Measurements from ENCODE around the gene SORCS2. TPM values are rescaled to one million over a fixed set of nuclear protein-coding genes. Genes with fewer than 3 reads are reported as not detected.

Gene SORCS2
- total RNA-seq, 1 experiment from 2014 or later, result 0.15 TPM

DNA sequence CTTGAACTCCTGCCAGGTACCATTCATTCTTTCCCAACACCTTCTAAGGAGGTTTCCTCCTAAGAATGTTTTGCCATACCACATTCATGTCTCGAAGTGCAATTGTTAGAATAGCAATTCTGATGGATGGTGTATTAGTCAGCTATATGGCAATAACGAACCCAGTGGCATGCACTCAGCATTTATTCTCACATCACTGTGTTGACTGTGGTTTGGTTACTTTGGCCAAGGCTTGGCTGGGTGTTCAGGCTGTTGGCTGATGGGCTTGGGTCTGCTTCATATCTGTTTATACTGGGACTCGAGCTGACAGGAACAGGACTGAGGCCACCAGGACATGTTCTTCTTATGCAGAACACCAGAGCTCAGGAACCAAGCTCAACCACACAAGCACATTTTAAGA is 210.7 kb downstream of the SORCS2 start:
- DNase-seq (ENCODE audit: low read depth, low spot score) (no peak), ATAC-seq (no peak)
- in situ Hi-C loops (cut with HindIII; ENCODE audit: low pct_unique_long_range_greater_than_20kb, low sequenced_read_pairs), result no loop called here
- Histone ChIP-seq H3K27ac (ENCODE audit: low read length) (no peak overlapping the region), H3K9me3 (ENCODE audit: control insufficient read depth, insufficient read depth, low read depth, low read length) (no peaks in the 10 kb centered on the region), H3K27me3 (ENCODE audit: control insufficient read depth, insufficient read depth, low read length) (0 out of 2 replicates have a peak, but pooled peaks cover 2% of the 10 kb centered on the region), H3K4me1 (ENCODE audit: control insufficient read depth, insufficient read depth, low read length) (no peaks in the 10 kb centered on the region), H3K36me3 (ENCODE audit: control insufficient read depth, insufficient read depth, low read length) (no peaks in the 10 kb centered on the region), H3K4me3 (ENCODE audit: low read depth in 2 of 2, low read length in 2 of 2) (no peak overlapping the region)
- TF ChIP-seq SIN3A (IDR thresholded peaks at IDR 0.05; ENCODE audit: borderline replicate concordance, insufficient read depth, low read depth, low read length) (no peak), POLR2AphosphoS5 (IDR thresholded peaks at IDR 0.05; ENCODE audit: low read depth, low read length) (no peak), TCF7L2 (IDR thresholded peaks at IDR 0.05; ENCODE audit: low read depth, low read length) (no peak), REST (IDR thresholded peaks at IDR 0.05; ENCODE audit: insufficient read depth in 1 of 2, low read depth in 2 of 2, low read length in 1 of 2) (no peak)
- TF ChIP-seq, protein P1, sequence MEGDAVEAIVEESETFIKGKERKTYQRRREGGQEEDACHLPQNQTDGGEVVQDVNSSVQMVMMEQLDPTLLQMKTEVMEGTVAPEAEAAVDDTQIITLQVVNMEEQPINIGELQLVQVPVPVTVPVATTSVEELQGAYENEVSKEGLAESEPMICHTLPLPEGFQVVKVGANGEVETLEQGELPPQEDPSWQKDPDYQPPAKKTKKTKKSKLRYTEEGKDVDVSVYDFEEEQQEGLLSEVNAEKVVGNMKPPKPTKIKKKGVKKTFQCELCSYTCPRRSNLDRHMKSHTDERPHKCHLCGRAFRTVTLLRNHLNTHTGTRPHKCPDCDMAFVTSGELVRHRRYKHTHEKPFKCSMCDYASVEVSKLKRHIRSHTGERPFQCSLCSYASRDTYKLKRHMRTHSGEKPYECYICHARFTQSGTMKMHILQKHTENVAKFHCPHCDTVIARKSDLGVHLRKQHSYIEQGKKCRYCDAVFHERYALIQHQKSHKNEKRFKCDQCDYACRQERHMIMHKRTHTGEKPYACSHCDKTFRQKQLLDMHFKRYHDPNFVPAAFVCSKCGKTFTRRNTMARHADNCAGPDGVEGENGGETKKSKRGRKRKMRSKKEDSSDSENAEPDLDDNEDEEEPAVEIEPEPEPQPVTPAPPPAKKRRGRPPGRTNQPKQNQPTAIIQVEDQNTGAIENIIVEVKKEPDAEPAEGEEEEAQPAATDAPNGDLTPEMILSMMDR (IDR thresholded peaks at IDR 0.05), result no peak
- no TSS peak for BruUV-seq (replicated peaks)
- ChIA-PET POLR2A (no interaction called here), CTCF (no interaction called here)
- intact Hi-C loops (cut with micrococcal nuclease; ENCODE audit: unreplicated experiment), result no loop called here

- intact Hi-C loops (cut with micrococcal nuclease; ENCODE audit: unreplicated experiment), result no loop called here
- POLR2A ChIA-PET, result no interaction called here
Observed at GRCh38 chr4:7408166-7408565, 215.8 kb downstream of the SORCS2 start.

More at GRCh38 chr4:7408166-7408565, 215.8 kb downstream of the SORCS2 start:
- Histone ChIP-seq H3K4me1 (ENCODE audit: control insufficient read depth, insufficient read depth, low read length) (no peaks in the 10 kb centered on the region), H3K4me3 (ENCODE audit: low read depth in 2 of 2, low read length in 2 of 2) (no peak overlapping the region), H3K36me3 (ENCODE audit: control insufficient read depth, insufficient read depth, low read length) (no peaks in the 10 kb centered on the region), H3K27me3 (ENCODE audit: control insufficient read depth, insufficient read depth, low read length) (no peaks in the 10 kb centered on the region), H3K9me3 (ENCODE audit: control insufficient read depth, insufficient read depth, low read depth, low read length) (no peaks in the 10 kb centered on the region), H3K27ac (ENCODE audit: low read length) (no peak overlapping the region)
- CTCF ChIA-PET, result interaction anchor here (0.6 kb wide), 2 partner anchors 12 to 193 kb away, joined by 3 to 10 read pairs; no protein-coding TSS in a partner anchor
- TF ChIP-seq REST (IDR thresholded peaks at IDR 0.05; ENCODE audit: insufficient read depth in 1 of 2, low read depth in 2 of 2, low read length in 1 of 2) (no peak), SIN3A (IDR thresholded peaks at IDR 0.05; ENCODE audit: borderline replicate concordance, insufficient read depth, low read depth, low read length) (no peak), TCF7L2 (IDR thresholded peaks at IDR 0.05; ENCODE audit: low read depth, low read length) (no peak), POLR2AphosphoS5 (IDR thresholded peaks at IDR 0.05; ENCODE audit: low read depth, low read length) (no peak)
- TF ChIP-seq, protein P1 (IDR thresholded peaks at IDR 0.05), result no peak
- BruUV-seq (replicated peaks), result no TSS peak
- ATAC-seq (no peak), DNase-seq (ENCODE audit: low read depth, low spot score) (no peak)
- in situ Hi-C loops (cut with HindIII; ENCODE audit: low pct_unique_long_range_greater_than_20kb, low sequenced_read_pairs), result no loop called here

Data from Panc1 (cell line).